Adrenal gland (tissue), 12 donors: ENCODE measurements around the gene RASSF4. TPM values are rescaled to one million over a fixed set of nuclear protein-coding genes. Genes with fewer than 3 reads are reported as not detected.
A peak's percentile ranks its signal among the peaks of the same experiment; 100 is the strongest.

Source experiments
- DNase-seq, 7 donors: peaks; one replicate each; pipeline ENCODE4 v3.0.0-alpha.2; 2019 to 2020
- H3K27ac ChIP-seq, 5 donors: fragments of 200-600 bp; sonication (generic) in 4 of 5; 1 replicate in 3 of 5; 2 replicates in 2 of 5; pipeline versions ENCODE4 v1.5.1 to v1.8.0; 2016 to 2020; ENCODE audit warnings: mild to moderate bottlenecking in 1 of 5
- H3K27me3 ChIP-seq: fragments of 200-600 bp; 2 replicates; pipeline ENCODE4 v1.8.0; 2021
- H3K36me3 ChIP-seq, 2 donors: fragments of 200-600 bp; replicated peaks in 1 of 2; 1 replicate in 1 of 2; 2 replicates in 1 of 2; pipeline versions ENCODE4 v1.5.1 to v1.8.0; 2018 to 2022
- H3K4me1 ChIP-seq, 2 donors: fragments of 200-600 bp; replicated peaks in 1 of 2; 1 replicate in 1 of 2; 2 replicates in 1 of 2; pipeline versions ENCODE4 v1.5.1 to v1.8.0; 2018 to 2021
- H3K4me3 ChIP-seq, 4 donors: fragments of 200-600 bp; sonication (generic) in 3 of 4; one replicate each; pipeline ENCODE4 v1.5.1; 2016 to 2018
- H3K9me3 ChIP-seq, 3 donors: fragments of 200-600 bp; sonication (generic) in 1 of 3; replicated peaks in 1 of 3; 1 replicate in 2 of 3; 2 replicates in 1 of 3; pipeline versions ENCODE4 v1.5.1 to v1.8.0; 2016 to 2021
- CTCF ChIP-seq, 6 experiments: fragments of 450-650 bp in 4 of 6; fragments of 200-600 bp in 2 of 6; sonication (generic) in 1 of 6; IDR thresholded peaks; 1 replicate in 5 of 6; 2 replicates in 1 of 6; pipeline versions ENCODE4 v1.5.1 to v1.8.0; 2016 to 2021; ENCODE audit warnings: antibody characterized with exemption in 6 of 6, mild to moderate bottlenecking in 2 of 6, moderate library complexity in 1 of 6
- POLR2A ChIP-seq, 2 donors: fragments of 450-650 bp; IDR thresholded peaks; one replicate each; pipeline ENCODE4 v1.6.1; 2017; ENCODE audit warnings: antibody characterized with exemption in 2 of 2, mild to moderate bottlenecking in 2 of 2, moderate library complexity in 1 of 2
- WGBS, 4 donors: extraction: QIAGEN DNeasy Blood & Tissue Kit in 2 of 4; methylation state at CpG; one replicate each; pipeline versions ENCODE4 v1.1.5 to v1.1.7; 2013 to 2017; 5-methylcytosine and 5-hydroxymethylcytosine counted together
- intact Hi-C, 2 donors: fragments of 100-400 bp; cut with DNase I; formaldehyde crosslinking; loops; one replicate each; pipeline versions ENCODE4 v1.14.1 to v1.15.0; 2022 to 2023
- polyA plus RNA-seq, 3 donors: library from polyadenylated mRNA; stranded (reverse); fragments of 200-250 nt in 2 of 3; fragments of 350-450 nt in 1 of 3; fragmentation: Illumina TruSeq in 1 of 3; extraction: RNeasy Lipid Tissue Mini Kit (QIAGEN cat#74804) in 1 of 3; gene quantifications; one replicate each; pipeline ENCODE4 v1.2.3, GENCODE V29; 2013 to 2014
- total RNA-seq, 9 donors: library from RNA; depleted of rRNA in 4 of 9; stranded (reverse); fragments of >200 nt in 4 of 9; fragments of 120-200 nt in 1 of 9; fragmentation: NEBNext Ultra II Directional in 1 of 9; extraction: Animal tissue kit (Norgen Biotek cat#: 25700) in 1 of 9; gene quantifications; one replicate each; pipeline versions ENCODE4 v1.1.0 to v1.2.4, GENCODE V29; 2013 to 2023
- donor health status: healthy with polysubstance abuse.
- donor health status: Bipolar disorder and iron deficiency.
- donor health status: DM: yes; HTN: yes; CAD: no.
- donor health status: DM: no; HTN: no; CAD: no.
- donor health status: DM: no; HTN: no; CAD: no.
- donor health status: DM: yes; HTN: yes; CAD: no.

Gene RASSF4
- total and polyA plus RNA-seq, 12 donors: 5.2 to 47.5 (median 25.0) TPM

- intact Hi-C loops: no loop called here
- Histone ChIP-seq H3K27me3 (no peaks in the 10 kb centered on the region), H3K4me3 (no peak overlapping the region), H3K27ac (no peak overlapping the region), H3K9me3 (no peaks in the 10 kb centered on the region), H3K36me3 (peaks cover 0 to 5% of the 10 kb centered on the region in 2 donors), H3K4me1 (peaks cover 13 to 22% of the 10 kb centered on the region in 2 donors)
- TF ChIP-seq CTCF (IDR thresholded peaks at IDR 0.05) (no peak), POLR2A (IDR thresholded peaks at IDR 0.05) (no peak)
- DNase-seq: no peak
Observed at GRCh38 chr10:44954042-44954441, 5.6 kb upstream of the RASSF4 start.

GRCh38 chr10:44954962-44955361 lies 4.6 kb upstream of the RASSF4 start:
- peaks cover 0 to 5% of the 10 kb centered on the region in 2 donors for H3K36me3 ChIP-seq
- intact Hi-C loops: no loop called here
- no peak for DNase-seq
- peaks cover 15 to 24% of the 10 kb centered on the region in 2 donors for H3K4me1 ChIP-seq
- H3K27me3 ChIP-seq: no peaks in the 10 kb centered on the region
- H3K9me3 ChIP-seq: no peaks in the 10 kb centered on the region
- no peak overlapping the region for H3K4me3 ChIP-seq
- H3K27ac ChIP-seq: no peak overlapping the region
- no peak for TF ChIP-seq POLR2A (IDR thresholded peaks at IDR 0.05)
- TF ChIP-seq CTCF (IDR thresholded peaks at IDR 0.05): no peak

- TF ChIP-seq POLR2A (IDR thresholded peaks at IDR 0.05) (no peak), CTCF (IDR thresholded peaks at IDR 0.05) (no peak)
- Histone ChIP-seq H3K27ac (no peak overlapping the region), H3K36me3 (peaks cover 0 to 5% of the 10 kb centered on the region in 2 donors), H3K9me3 (no peaks in the 10 kb centered on the region), H3K4me3 (no peak overlapping the region), H3K4me1 (peaks cover 20 to 30% of the 10 kb centered on the region in 2 donors), H3K27me3 (no peaks in the 10 kb centered on the region)
- WGBS, 4 donors: 88 to 98% (median 92%) methylated on average over 8 of the region's 8 CpGs
- peak in 2 of 7 donors; percentile 5 to 42 for DNase-seq
- intact Hi-C loops: no loop called here
Observed at GRCh38 chr10:44955413-44956070, 4.1 kb upstream of the RASSF4 start.

GRCh38 chr10:44956226-44956625 lies 3.4 kb upstream of the RASSF4 start:
- Histone ChIP-seq H3K9me3 (no peaks in the 10 kb centered on the region), H3K36me3 (peaks cover 0 to 5% of the 10 kb centered on the region in 2 donors), H3K27me3 (no peaks in the 10 kb centered on the region), H3K27ac (no peak overlapping the region), H3K4me1 (peaks cover 20 to 31% of the 10 kb centered on the region in 2 donors), H3K4me3 (no peak overlapping the region)
- peak in 2 of 7 donors; percentile 4 to 28 for DNase-seq
- TF ChIP-seq POLR2A (IDR thresholded peaks at IDR 0.05) (no peak), CTCF (IDR thresholded peaks at IDR 0.05) (no peak)
- intact Hi-C loops: no loop called here
- 88 to 96% (median 92%) methylated on average over 4 of the region's 4 CpGs for whole genome bisulfite sequencing, 4 donors
